Activated T-cell treated with anti-CD3 and anti-CD28 coated beads for 1 hour (primary cell): ENCODE measurements around the gene AANAT.
"Not testable (repeated sequence)": the region's sequence is repeated elsewhere in the genome, so short reads cannot be mapped to it uniquely, and the experiment has no call there.

ENCODE experiments used
- DNase-seq: peaks from one replicate; pipeline ENCODE4 v3.0.0-alpha.2; 2020; ENCODE audit warnings: low read depth

Gene AANAT

GRCh38 chr17:76508472-76509063, 41.2 kb downstream of the AANAT start:
- not testable (repeated sequence) for DNase-seq

- DNase-seq, result no peak
Observed at GRCh38 chr17:76510831-76511244, 43.4 kb downstream of the AANAT start.

DNA sequence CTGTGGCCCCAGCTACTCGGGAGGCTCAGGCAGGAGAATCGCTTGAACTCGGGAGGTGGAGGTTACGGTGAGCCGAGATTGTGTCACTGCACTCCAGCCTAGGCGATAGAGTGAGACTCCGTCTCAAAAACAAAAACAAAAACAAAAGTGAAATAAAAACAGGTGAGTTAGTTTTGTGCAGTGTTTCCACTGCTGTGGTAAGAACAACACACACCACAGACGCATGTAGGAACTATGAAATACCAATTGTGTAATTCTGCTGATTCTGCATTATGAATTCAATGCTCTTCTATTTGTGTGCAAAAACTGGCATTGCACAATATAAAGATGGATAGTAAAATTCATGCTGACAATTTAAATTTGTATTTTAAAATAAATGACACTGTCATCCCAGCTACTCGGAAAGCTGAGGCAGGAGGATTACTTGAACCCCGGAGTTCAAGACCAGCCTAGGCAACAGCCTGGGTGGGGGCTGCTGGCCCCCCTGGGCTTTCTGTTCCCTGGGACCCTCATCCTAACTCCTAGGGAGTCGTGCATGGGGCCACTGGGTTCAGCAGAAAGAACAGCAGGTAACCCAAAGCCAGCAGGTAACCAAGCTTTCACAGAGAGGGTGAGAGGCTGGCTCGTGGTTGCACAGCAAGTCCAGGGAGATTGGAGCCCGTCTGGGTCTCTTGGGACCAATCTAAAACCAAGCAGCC, 44.4 kb downstream of the AANAT start:
- DNase-seq, result no peak

DNA sequence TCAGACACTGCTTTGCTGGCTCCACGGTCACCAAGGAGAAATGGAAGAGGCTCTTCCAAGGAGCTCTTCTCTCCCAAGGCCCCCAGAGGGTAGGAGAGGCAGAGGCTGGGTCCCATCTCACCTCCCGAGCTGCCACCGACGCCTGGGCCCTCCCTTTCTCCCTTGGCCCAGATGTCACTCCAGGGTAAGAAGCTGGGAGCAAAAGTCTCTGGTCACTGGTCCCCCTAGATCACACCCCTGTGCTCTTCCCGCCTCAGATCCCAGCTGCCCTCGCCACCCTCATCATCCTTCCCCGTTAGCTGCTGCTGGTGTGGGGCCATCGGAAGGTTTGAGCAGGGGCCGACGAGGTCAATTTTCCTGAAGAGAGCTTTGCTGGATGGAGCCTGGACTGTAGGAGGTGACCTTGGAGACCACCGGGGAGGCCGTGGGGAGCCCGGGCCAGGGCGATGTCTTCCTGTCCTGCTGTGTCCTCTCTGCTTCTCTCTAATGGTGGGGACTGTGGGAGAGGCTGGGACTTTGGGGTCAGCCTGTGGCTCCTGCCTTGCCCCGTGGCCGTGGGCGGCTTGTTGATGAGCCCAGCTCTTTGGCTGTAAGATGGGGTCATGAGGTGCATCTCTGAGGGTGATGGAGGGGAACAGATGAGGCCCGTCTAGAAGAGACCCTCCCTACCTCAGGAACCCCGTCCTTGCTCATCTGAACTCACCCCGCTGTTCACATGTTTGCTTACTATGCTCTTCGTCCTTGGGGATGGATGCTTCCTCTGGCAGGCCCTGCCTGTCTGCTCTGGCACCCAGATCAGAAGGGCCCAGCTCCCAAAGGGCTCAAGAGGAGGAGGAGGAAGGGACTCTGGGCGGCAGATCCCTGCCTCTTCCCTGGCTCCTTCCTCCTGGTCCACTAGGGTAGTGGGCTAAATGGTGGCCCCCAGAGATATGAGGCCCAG, 45.2 kb downstream of the AANAT start:
- no peak for DNase-seq

GRCh38 chr17:76513306-76513692, 45.9 kb downstream of the AANAT start:
- no peak for DNase-seq

DNA sequence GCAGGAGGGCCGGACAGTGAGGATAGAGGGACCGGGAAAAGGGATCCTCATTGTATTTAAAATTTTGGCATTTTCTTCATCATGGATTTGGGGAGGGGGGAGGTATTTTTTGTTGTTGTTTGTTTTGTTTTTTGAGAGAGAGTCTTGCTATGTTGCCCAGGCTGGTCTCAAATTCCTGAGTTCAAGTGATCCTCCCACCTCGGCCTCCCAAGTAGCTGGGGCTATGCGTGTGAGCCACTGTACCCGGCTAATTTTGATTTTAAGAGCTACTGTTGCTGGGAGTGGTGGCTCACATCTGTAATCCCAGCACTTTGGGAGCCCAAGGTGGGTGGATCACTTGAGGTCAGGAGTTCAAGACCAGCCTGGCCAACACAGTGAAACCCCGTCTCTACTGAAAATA, 47.0 kb downstream of the AANAT start:
- not testable (repeated sequence) for DNase-seq

DNA sequence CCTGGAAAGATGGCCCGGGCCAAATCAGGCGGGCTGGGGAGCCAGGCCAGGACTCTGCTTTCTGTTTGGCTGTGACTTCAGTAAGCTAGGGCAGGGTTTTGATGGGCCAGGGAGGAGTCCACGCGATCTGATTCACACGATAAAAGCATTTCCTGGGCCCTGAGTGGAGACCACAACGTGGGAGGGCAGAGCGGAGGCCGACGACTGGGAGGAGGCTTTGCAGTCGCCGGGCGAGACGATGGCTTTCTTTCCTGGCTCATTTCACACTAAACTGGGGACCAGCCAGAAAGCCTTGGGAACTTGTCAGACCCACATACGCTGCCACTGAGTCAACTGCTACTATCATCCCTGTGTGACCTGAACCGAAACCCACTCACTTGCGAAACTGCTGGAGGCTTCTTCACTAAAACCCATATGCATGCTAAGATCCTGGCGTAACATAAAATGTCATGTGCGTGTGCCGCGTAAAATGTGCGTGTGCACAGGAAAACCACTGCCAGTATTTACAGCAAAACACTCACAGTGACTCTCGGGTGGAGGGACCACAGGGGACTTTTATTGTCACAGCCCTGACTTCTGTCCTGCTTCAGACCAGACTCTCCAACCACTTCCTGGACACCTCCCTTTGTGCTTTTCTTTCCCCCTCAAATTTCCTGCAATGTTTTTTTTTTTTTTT, 48.0 kb downstream of the AANAT start:
- peak; percentile 63 for DNase-seq

DNA sequence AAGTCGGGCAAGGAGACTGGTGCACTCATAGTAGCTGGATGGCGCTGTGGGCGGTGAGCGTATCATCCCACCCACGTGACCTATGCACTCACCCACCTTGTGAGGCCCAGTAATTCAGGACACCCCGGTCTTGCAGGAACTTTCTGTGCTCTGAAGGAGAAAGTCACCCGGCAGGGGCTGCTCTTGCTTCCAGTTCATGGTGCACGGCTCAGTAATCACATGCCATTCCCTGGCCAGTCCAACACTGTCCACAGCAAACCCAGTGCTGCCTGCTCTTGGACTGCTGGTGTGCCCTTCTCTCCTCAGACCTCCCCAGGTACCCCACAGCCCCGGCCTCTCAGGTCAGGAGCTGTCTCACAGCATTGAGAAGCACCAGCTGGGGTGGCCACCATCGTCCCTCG, 50.2 kb downstream of the AANAT start:
- no peak for DNase-seq

GRCh38 chr17:76519048-76519966, 51.9 kb downstream of the AANAT start:
- DNase-seq, result no peak
